HepG2 (cell line): ENCODE results near the gene HERC4.

ENCODE experiments used
- NPAS2 ChIP-seq: sonication (generic); formaldehyde crosslinking; IDR thresholded peaks from 2 replicates; pipeline ENCODE4 v1.8.0; 2022; ENCODE audit warnings: mild to moderate bottlenecking, missing genetic modification reagents, borderline replicate concordance
- ZNF207 ChIP-seq: fragments of 450-650 bp; IDR thresholded peaks from 2 replicates; pipeline ENCODE4 v1.6.1; 2016; ENCODE audit warnings: antibody characterized with exemption, borderline replicate concordance
- ZNF224 ChIP-seq: sonication (generic); formaldehyde crosslinking; IDR thresholded peaks from 2 replicates; pipeline ENCODE4 v1.5.0; 2020; ENCODE audit warnings: mild to moderate bottlenecking, missing genetic modification reagents

- no peak for TF ChIP-seq ZNF207
- TF ChIP-seq ZNF224 (CRISPR knock-in tag), result no peak
- TF ChIP-seq NPAS2 (CRISPR knock-in tag), result no peak
These were observed 21.9 kb upstream of the HERC4 start for GRCh38 chr10:68096913-68097516.
